H9 (cell line): ENCODE measurements around the gene NUDT15. TPM values are rescaled to one million over a fixed set of nuclear protein-coding genes. Genes with fewer than 3 reads are reported as not detected.

Source experiments
- DNase-seq: peaks from one replicate; pipeline ENCODE4 v3.0.0-alpha.2; 2017
- H2AFZ ChIP-seq: one replicate; pipeline ENCODE4 v1.6.1; 2013; ENCODE audit warnings: mild to moderate bottlenecking, low read length, control low read depth, moderate library complexity
- H2AK5ac ChIP-seq: 2 replicates; pipeline ENCODE4 v1.6.1; 2013; ENCODE audit warnings: low read length, control low read depth, mixed read lengths; ENCODE audit not compliant: insufficient read length
- H2BK120ac ChIP-seq: one replicate; pipeline ENCODE4 v1.6.1; 2013; ENCODE audit warnings: low read depth, mild to moderate bottlenecking, low read length, control low read depth, inconsistent platforms; ENCODE audit not compliant: poor library complexity, severe bottlenecking
- H2BK12ac ChIP-seq: 2 replicates; pipeline ENCODE4 v1.6.1; 2013; ENCODE audit warnings: low read length, control low read depth, mixed read lengths, low read depth; ENCODE audit not compliant: insufficient read length
- H2BK15ac ChIP-seq: 2 replicates; pipeline ENCODE4 v1.6.1; 2013; ENCODE audit warnings: low read depth, low read length, control low read depth
- H2BK20ac ChIP-seq: one replicate; pipeline ENCODE4 v1.6.1; 2013; ENCODE audit warnings: low read depth, mild to moderate bottlenecking, low read length, control low read depth, inconsistent platforms; ENCODE audit not compliant: poor library complexity, severe bottlenecking
- H2BK5ac ChIP-seq: 2 replicates; pipeline ENCODE4 v1.6.1; 2013; ENCODE audit warnings: low read length, control low read depth, mixed read lengths; ENCODE audit not compliant: insufficient read length
- H3K14ac ChIP-seq: 2 replicates; pipeline ENCODE4 v1.6.1; 2013; ENCODE audit warnings: low read length, control low read depth; ENCODE audit not compliant: insufficient read depth
- H3K18ac ChIP-seq: 2 replicates; pipeline ENCODE4 v1.6.1; 2013; ENCODE audit warnings: low read depth, mild to moderate bottlenecking, mixed read lengths, low read length, control low read depth; ENCODE audit not compliant: insufficient read length
- H3K23ac ChIP-seq: 2 replicates; pipeline ENCODE4 v1.6.1; 2013; ENCODE audit warnings: low read length, control low read depth, mixed read lengths, low read depth; ENCODE audit not compliant: insufficient read length
- H3K23me2 ChIP-seq: 2 replicates; pipeline ENCODE4 v1.6.1; 2013; ENCODE audit warnings: low read depth, mild to moderate bottlenecking, mixed read lengths, low read length, control low read depth; ENCODE audit not compliant: insufficient read length, poor library complexity, severe bottlenecking
- H3K27ac ChIP-seq: 2 replicates; pipeline ENCODE4 v1.5.1; 2013; ENCODE audit warnings: low read length, control low read depth, mixed read lengths, low read depth; ENCODE audit not compliant: insufficient read length
- H3K27me3 ChIP-seq: 2 replicates; pipeline ENCODE4 v1.6.1; 2013; ENCODE audit warnings: low read length, control low read depth, inconsistent platforms; ENCODE audit not compliant: insufficient read depth
- H3K4ac ChIP-seq: 2 replicates; pipeline ENCODE4 v1.6.1; 2013; ENCODE audit warnings: low read depth, mild to moderate bottlenecking, control low read depth, inconsistent platforms, low read length, moderate library complexity
- H3K4me1 ChIP-seq: 2 replicates; pipeline ENCODE4 v1.6.1; 2013; ENCODE audit warnings: low read length, control low read depth, inconsistent platforms; ENCODE audit not compliant: insufficient read depth
- H3K4me2 ChIP-seq: 2 replicates; pipeline ENCODE4 v1.6.1; 2013; ENCODE audit warnings: low read length, control low read depth, mixed read lengths; ENCODE audit not compliant: insufficient read length, insufficient read depth
- H3K56ac ChIP-seq: 2 replicates; pipeline ENCODE4 v1.6.1; 2013; ENCODE audit warnings: low read depth, mild to moderate bottlenecking, mixed read lengths, low read length, control low read depth; ENCODE audit not compliant: insufficient read length
- H3K79me1 ChIP-seq: 2 replicates; pipeline ENCODE4 v1.6.1; 2013; ENCODE audit warnings: low read depth, mild to moderate bottlenecking, moderate library complexity, low read length, control low read depth, inconsistent platforms; ENCODE audit not compliant: insufficient read depth, poor library complexity, severe bottlenecking
- H3K79me2 ChIP-seq: 2 replicates; pipeline ENCODE4 v1.6.1; 2013; ENCODE audit warnings: low read length, control low read depth, inconsistent platforms; ENCODE audit not compliant: insufficient read depth
- H3K9ac ChIP-seq: 2 replicates; pipeline ENCODE4 v1.6.1; 2013; ENCODE audit warnings: low read length, control low read depth, mixed read lengths; ENCODE audit not compliant: insufficient read length; ENCODE audit errors: extremely low read depth
- H3K9me3 ChIP-seq: one replicate; pipeline ENCODE4 v1.6.1; 2013; ENCODE audit warnings: low read depth, low read length, inconsistent platforms; ENCODE audit not compliant: control insufficient read depth
- H3T11ph ChIP-seq: one replicate; pipeline ENCODE4 v1.6.1; 2013; ENCODE audit warnings: mild to moderate bottlenecking, low read length, control low read depth, inconsistent platforms
- H4K20me1 ChIP-seq: one replicate; pipeline ENCODE4 v1.6.1; 2013; ENCODE audit not compliant: control insufficient read depth, insufficient read length, insufficient read depth
- H4K5ac ChIP-seq: 2 replicates; pipeline ENCODE4 v1.6.1; 2013; ENCODE audit warnings: low read depth, mild to moderate bottlenecking, mixed read lengths, low read length, control low read depth; ENCODE audit not compliant: insufficient read length
- H4K8ac ChIP-seq: replicated peaks from 2 replicates; pipeline ENCODE4 v1.6.1; 2013; ENCODE audit warnings: low read length, control low read depth, mixed read lengths, low read depth; ENCODE audit not compliant: insufficient read length
- H4K91ac ChIP-seq: 2 replicates; pipeline ENCODE4 v1.6.1; 2013; ENCODE audit warnings: low read depth, mild to moderate bottlenecking, moderate library complexity, mixed read lengths, low read length, control low read depth; ENCODE audit not compliant: insufficient read length
- H3K27ac Mint-ChIP-seq, 3 experiments: 2 replicates in 2 of 3; 3 replicates in 1 of 3; pipeline ENCODE4 v1.8.0; 2020 to 2021; ENCODE audit warnings: mixed read lengths in 3 of 3, mild to moderate bottlenecking in 1 of 3, moderate library complexity in 1 of 3
- H3K27me3 Mint-ChIP-seq: 2 replicates; pipeline ENCODE4 v1.8.0; 2021; ENCODE audit warnings: low read depth, mild to moderate bottlenecking, moderate library complexity, mixed read lengths
- H3K36me3 Mint-ChIP-seq, 3 experiments: 2 replicates in 2 of 3; 3 replicates in 1 of 3; pipeline ENCODE4 v1.8.0; 2020 to 2021; ENCODE audit warnings: low read depth in 3 of 3, mixed read lengths in 3 of 3; ENCODE audit not compliant: insufficient read depth in 1 of 3
- H3K4me1 Mint-ChIP-seq, 2 experiments: 2 replicates each; pipeline ENCODE4 v1.8.0; 2020; ENCODE audit warnings: mixed read lengths in 2 of 2
- H3K4me3 Mint-ChIP-seq, 2 experiments: 2 replicates in 1 of 2; 3 replicates in 1 of 2; pipeline ENCODE4 v1.8.0; 2020 to 2021; ENCODE audit warnings: mild to moderate bottlenecking in 2 of 2, mixed read lengths in 2 of 2, moderate library complexity in 1 of 2
- H3K9me3 Mint-ChIP-seq, 2 experiments: 2 replicates in 1 of 2; 3 replicates in 1 of 2; pipeline ENCODE4 v1.8.0; 2020; ENCODE audit warnings: mild to moderate bottlenecking in 2 of 2, mixed read lengths in 2 of 2, moderate library complexity in 1 of 2
- WGBS: extraction: QIAGEN DNeasy Blood & Tissue Kit; methylation state at CpG from one replicate; pipeline ENCODE4 v1.1.7; 2013; ENCODE audit warnings: missing lambda C conversion rate, low lambda C conversion rate, mixed read lengths; ENCODE audit not compliant: insufficient read length; ENCODE audit errors: extremely low coverage; 5-methylcytosine and 5-hydroxymethylcytosine counted together
- total RNA-seq: library from RNA; stranded (reverse); gene quantifications from 2 replicates; pipeline ENCODE4 v1.2.1, GENCODE V29; 2021
- TF ChIP-seq, protein P1 (sequence below): fragments of 200-600 bp; sonication (generic); conservative IDR thresholded peaks from 3 replicates; pipeline ENCODE4 v1.8.0; 2021; ENCODE audit warnings: antibody characterized with exemption, mild to moderate bottlenecking

The NUDT15 gene
- total RNA-seq, 1 experiment from 2014 or later, result 50.5 TPM

DNA sequence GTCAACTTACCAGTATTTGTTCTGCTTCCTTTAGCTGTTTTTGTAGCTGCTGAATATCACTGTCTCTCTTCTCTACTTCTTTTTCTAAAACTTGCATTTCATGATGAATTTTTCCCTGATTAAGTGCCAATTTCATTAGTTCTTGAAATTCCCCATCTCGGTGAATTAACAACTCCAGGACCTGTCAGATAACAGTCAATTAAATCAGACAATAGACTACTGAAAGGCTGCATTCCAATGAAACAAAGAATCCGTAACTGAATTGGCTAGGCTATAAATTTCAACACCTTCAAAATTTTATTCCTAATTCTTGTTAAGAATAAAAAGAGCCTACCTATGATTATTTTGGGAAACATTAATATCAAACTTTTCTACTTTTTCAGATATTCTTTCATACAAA lies 48.7 kb downstream of the NUDT15 start:
- H3K9me3 ChIP-seq, result no peaks in the 10 kb centered on the region
- no peak overlapping the region for H2BK15ac ChIP-seq
- no peaks in the 10 kb centered on the region for H3K27me3 Mint-ChIP-seq
- no peaks in the 10 kb centered on the region for H3K23me2 ChIP-seq
- H2AFZ ChIP-seq, result no peak overlapping the region
- WGBS, result no CpG with 5 or more reads among the region's 2 CpGs
- peak overlapping the region in 1 of 3 experiments; percentile 38; a peak in 1 of 7 replicates for H3K27ac Mint-ChIP-seq
- H3K4ac ChIP-seq, result no peak overlapping the region
- no peak overlapping the region for H2AK5ac ChIP-seq
- no peak overlapping the region for H3K9ac ChIP-seq
- no peak overlapping the region for H2BK12ac ChIP-seq
- no peak overlapping the region for H4K5ac ChIP-seq
- H3K27me3 ChIP-seq, result no peaks in the 10 kb centered on the region
- no peak for DNase-seq
- no peak overlapping the region for H3K4me2 ChIP-seq
- H3K18ac ChIP-seq, result no peak overlapping the region
- H3K4me1 ChIP-seq, result no peaks in the 10 kb centered on the region
- no peaks in the 10 kb centered on the region for H4K20me1 ChIP-seq
- no peak overlapping the region for H2BK20ac ChIP-seq
- H3K23ac ChIP-seq, result no peak overlapping the region
- H2BK5ac ChIP-seq, result no peak overlapping the region
- H3K79me1 ChIP-seq, result peaks cover 3% of the 10 kb centered on the region
- H4K8ac ChIP-seq, result no peak overlapping the region
- H3K79me2 ChIP-seq, result peaks cover 11% of the 10 kb centered on the region
- H2BK120ac ChIP-seq, result no peak overlapping the region
- TF ChIP-seq, protein P1, sequence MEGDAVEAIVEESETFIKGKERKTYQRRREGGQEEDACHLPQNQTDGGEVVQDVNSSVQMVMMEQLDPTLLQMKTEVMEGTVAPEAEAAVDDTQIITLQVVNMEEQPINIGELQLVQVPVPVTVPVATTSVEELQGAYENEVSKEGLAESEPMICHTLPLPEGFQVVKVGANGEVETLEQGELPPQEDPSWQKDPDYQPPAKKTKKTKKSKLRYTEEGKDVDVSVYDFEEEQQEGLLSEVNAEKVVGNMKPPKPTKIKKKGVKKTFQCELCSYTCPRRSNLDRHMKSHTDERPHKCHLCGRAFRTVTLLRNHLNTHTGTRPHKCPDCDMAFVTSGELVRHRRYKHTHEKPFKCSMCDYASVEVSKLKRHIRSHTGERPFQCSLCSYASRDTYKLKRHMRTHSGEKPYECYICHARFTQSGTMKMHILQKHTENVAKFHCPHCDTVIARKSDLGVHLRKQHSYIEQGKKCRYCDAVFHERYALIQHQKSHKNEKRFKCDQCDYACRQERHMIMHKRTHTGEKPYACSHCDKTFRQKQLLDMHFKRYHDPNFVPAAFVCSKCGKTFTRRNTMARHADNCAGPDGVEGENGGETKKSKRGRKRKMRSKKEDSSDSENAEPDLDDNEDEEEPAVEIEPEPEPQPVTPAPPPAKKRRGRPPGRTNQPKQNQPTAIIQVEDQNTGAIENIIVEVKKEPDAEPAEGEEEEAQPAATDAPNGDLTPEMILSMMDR, result no peak
- no peaks in the 10 kb centered on the region for H3K4me1 Mint-ChIP-seq
- no peak overlapping the region for H3K4me3 Mint-ChIP-seq
- no peak overlapping the region for H3T11ph ChIP-seq
- peaks cover 14 to 36% (median 36%) of the 10 kb centered on the region in 3 experiments; a peak in 6 of 7 replicates for H3K36me3 Mint-ChIP-seq
- H3K14ac ChIP-seq, result no peak overlapping the region
- no peak overlapping the region for H3K27ac ChIP-seq
- no peak overlapping the region for H3K56ac ChIP-seq
- H4K91ac ChIP-seq, result no peak overlapping the region
- H3K9me3 Mint-ChIP-seq, result no peaks in the 10 kb centered on the region
